Breast epithelium (tissue), 3 donors: Measurements from ENCODE around the gene HDAC9.

Experiments used
- POLR2AphosphoS5 ChIP-seq, 3 donors: sonication (generic); formaldehyde crosslinking; IDR thresholded peaks; one replicate each; pipeline ENCODE4 v1.6.1; 2017; ENCODE audit warnings: antibody characterized with exemption in 3 of 3
- TF ChIP-seq, protein P1 (sequence below), 3 donors: fragments of 450-650 bp; IDR thresholded peaks; one replicate each; pipeline ENCODE4 v1.5.1; 2016 to 2017; ENCODE audit warnings: antibody characterized with exemption in 3 of 3, mild to moderate bottlenecking in 3 of 3, moderate library complexity in 3 of 3

DNA sequence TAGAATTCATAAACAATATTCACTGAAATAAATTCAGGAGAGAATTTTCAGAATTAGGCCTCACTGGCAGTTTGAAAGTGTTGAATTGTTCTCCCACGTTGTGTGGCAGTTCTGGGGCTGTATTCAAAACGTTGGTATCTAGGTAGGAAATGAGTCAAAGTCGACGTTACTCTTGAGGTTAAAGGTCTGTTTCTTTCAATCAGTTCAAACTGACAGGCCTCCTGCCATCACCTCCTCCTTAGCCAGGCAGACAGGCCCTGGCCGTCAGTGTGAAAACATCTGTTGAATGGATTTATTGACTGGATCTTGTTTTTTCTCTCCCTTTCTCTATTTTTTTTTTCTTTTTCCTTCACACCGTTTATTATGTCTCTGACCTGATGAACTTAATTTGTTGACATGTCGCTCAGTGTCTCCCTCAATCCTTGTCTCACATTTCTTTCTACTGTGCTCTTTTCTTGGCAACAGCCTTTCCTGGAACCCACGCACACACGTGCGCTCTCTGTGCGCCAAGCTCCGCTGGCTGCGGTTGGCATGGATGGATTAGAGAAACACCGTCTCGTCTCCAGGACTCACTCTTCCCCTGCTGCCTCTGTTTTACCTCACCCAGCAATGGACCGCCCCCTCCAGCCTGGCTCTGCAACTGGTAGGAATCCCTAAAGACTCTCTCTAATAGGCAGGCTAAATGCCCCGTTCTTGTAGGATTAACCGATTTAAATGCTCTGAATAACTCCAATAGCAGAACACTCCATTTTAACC, 231.7 kb downstream of the HDAC9 start:
- TF ChIP-seq, protein P1, sequence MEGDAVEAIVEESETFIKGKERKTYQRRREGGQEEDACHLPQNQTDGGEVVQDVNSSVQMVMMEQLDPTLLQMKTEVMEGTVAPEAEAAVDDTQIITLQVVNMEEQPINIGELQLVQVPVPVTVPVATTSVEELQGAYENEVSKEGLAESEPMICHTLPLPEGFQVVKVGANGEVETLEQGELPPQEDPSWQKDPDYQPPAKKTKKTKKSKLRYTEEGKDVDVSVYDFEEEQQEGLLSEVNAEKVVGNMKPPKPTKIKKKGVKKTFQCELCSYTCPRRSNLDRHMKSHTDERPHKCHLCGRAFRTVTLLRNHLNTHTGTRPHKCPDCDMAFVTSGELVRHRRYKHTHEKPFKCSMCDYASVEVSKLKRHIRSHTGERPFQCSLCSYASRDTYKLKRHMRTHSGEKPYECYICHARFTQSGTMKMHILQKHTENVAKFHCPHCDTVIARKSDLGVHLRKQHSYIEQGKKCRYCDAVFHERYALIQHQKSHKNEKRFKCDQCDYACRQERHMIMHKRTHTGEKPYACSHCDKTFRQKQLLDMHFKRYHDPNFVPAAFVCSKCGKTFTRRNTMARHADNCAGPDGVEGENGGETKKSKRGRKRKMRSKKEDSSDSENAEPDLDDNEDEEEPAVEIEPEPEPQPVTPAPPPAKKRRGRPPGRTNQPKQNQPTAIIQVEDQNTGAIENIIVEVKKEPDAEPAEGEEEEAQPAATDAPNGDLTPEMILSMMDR (IDR thresholded peaks at IDR 0.05), result no peak
- no peak for TF ChIP-seq POLR2AphosphoS5 (IDR thresholded peaks at IDR 0.05)
